ENCODE data around the gene CFAP69. TPM values are rescaled to one million over a fixed set of nuclear protein-coding genes. Genes with fewer than 3 reads are reported as not detected.
"Not testable (repeated sequence)": the region's sequence is repeated elsewhere in the genome, so short reads cannot be mapped to it uniquely, and the experiment has no call there.

CFAP69 gene
- total RNA-seq, 1 donor from 2014 or later = 1.8 TPM

DNA sequence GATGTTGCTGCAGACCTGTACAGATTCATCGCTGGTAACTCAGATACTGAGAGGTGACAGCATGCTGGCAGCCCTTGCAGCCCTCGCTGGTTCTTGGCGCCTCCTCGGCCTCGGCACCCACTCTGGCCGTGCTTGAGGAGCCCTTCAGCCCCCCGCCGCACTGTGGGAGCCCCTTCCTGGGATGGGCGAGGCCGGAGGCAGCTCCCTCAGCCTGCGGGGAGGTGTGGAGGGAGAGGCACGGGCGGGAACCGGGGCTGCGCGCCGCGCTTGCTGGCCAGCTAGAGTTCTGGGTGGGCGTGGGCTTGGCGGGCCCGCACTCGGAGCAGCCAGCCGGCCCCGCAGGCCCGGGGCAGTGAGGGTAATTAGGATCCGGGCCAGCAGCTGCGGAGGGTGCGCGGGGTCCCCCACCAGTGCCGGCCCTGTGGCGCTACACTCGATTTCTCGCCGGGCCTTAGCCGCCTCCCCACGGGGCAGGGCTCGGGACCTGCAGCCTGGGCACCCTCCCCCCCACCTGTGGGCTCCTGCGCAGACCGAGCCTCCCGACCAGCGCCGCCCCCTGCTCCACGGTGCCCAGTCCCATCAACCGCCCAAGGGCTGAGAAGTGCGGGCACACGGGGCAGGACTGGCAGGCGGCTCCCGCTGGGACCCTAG, 89.3 kb downstream of the CFAP69 start:
- no peak for DNase-seq (ENCODE audit: low spot score)
- peaks cover 16% of the 10 kb centered on the region for H3K4me1 Mint-ChIP-seq (ENCODE audit: unreplicated experiment)
- H3K36me3 Mint-ChIP-seq (ENCODE audit: low read depth, unreplicated experiment) = no peaks in the 10 kb centered on the region
- no peak overlapping the region for H3K4me3 Mint-ChIP-seq (ENCODE audit: unreplicated experiment)
- H3K27ac Mint-ChIP-seq (ENCODE audit: unreplicated experiment) = no peak overlapping the region
- peaks cover 3% of the 10 kb centered on the region for H3K27me3 Mint-ChIP-seq (ENCODE audit: unreplicated experiment)
- TF ChIP-seq, protein P1, sequence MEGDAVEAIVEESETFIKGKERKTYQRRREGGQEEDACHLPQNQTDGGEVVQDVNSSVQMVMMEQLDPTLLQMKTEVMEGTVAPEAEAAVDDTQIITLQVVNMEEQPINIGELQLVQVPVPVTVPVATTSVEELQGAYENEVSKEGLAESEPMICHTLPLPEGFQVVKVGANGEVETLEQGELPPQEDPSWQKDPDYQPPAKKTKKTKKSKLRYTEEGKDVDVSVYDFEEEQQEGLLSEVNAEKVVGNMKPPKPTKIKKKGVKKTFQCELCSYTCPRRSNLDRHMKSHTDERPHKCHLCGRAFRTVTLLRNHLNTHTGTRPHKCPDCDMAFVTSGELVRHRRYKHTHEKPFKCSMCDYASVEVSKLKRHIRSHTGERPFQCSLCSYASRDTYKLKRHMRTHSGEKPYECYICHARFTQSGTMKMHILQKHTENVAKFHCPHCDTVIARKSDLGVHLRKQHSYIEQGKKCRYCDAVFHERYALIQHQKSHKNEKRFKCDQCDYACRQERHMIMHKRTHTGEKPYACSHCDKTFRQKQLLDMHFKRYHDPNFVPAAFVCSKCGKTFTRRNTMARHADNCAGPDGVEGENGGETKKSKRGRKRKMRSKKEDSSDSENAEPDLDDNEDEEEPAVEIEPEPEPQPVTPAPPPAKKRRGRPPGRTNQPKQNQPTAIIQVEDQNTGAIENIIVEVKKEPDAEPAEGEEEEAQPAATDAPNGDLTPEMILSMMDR (IDR thresholded peaks at IDR 0.05; ENCODE audit: unreplicated experiment) = no peak
- no peaks in the 10 kb centered on the region for H3K9me3 Mint-ChIP-seq (ENCODE audit: unreplicated experiment)

DNA sequence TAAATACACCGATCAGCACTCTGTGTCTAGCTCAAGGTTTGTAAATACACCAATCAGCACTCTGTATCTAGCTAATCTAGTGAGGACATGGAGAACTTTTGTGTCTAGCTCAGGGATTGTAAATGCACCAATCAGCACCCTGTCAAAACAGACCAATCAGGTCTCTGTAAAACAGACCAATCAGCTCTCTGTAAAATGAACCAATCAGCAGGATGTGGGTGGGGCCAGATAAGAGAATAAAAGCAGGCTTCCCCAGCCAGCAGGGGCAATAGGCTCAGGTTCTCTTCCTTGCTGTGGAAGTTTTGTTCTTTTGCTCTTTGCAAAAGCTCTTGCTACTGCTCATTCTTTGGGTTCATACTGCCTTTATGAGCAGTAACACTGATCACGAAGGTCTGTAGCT, 90.0 kb downstream of the CFAP69 start:
- not testable (repeated sequence) for H3K27ac Mint-ChIP-seq (ENCODE audit: unreplicated experiment); H3K27me3 Mint-ChIP-seq (ENCODE audit: unreplicated experiment)

GRCh38 chr7:90337106-90337505, 92.1 kb downstream of the CFAP69 start:
- no peak for DNase-seq (ENCODE audit: low spot score)
- H3K27ac Mint-ChIP-seq (ENCODE audit: unreplicated experiment) = no peak overlapping the region
- TF ChIP-seq, protein P1 (IDR thresholded peaks at IDR 0.05; ENCODE audit: unreplicated experiment) = no peak
- no peaks in the 10 kb centered on the region for H3K36me3 Mint-ChIP-seq (ENCODE audit: low read depth, unreplicated experiment)
- peaks cover 3% of the 10 kb centered on the region for H3K27me3 Mint-ChIP-seq (ENCODE audit: unreplicated experiment)
- H3K4me3 Mint-ChIP-seq (ENCODE audit: unreplicated experiment) = no peak overlapping the region
- H3K4me1 Mint-ChIP-seq (ENCODE audit: unreplicated experiment) = peaks cover 14% of the 10 kb centered on the region
- no peaks in the 10 kb centered on the region for H3K9me3 Mint-ChIP-seq (ENCODE audit: unreplicated experiment)

More for the DNA sequence above, 90.0 kb downstream of the CFAP69 start:
- not testable (repeated sequence) for H3K9me3 Mint-ChIP-seq (ENCODE audit: unreplicated experiment); H3K36me3 Mint-ChIP-seq (ENCODE audit: low read depth, unreplicated experiment); DNase-seq (ENCODE audit: low spot score); H3K4me3 Mint-ChIP-seq (ENCODE audit: unreplicated experiment)
- peaks cover 16% of the 10 kb centered on the region for H3K4me1 Mint-ChIP-seq (ENCODE audit: unreplicated experiment)

GRCh38 chr7:90345016-90345415, 100.0 kb downstream of the CFAP69 start:
- Mint-ChIP-seq H3K4me1 (ENCODE audit: unreplicated experiment) (peaks cover 12% of the 10 kb centered on the region), H3K36me3 (ENCODE audit: low read depth, unreplicated experiment) (peaks cover 5% of the 10 kb centered on the region), H3K27me3 (ENCODE audit: unreplicated experiment) (peaks cover 8% of the 10 kb centered on the region), H3K27ac (ENCODE audit: unreplicated experiment) (no peak overlapping the region), H3K4me3 (ENCODE audit: unreplicated experiment) (peak overlapping the region; percentile 97), H3K9me3 (ENCODE audit: unreplicated experiment) (no peaks in the 10 kb centered on the region)
- TF ChIP-seq, protein P1 (IDR thresholded peaks at IDR 0.05; ENCODE audit: unreplicated experiment) = no peak
- DNase-seq (ENCODE audit: low spot score) = no peak

DNA sequence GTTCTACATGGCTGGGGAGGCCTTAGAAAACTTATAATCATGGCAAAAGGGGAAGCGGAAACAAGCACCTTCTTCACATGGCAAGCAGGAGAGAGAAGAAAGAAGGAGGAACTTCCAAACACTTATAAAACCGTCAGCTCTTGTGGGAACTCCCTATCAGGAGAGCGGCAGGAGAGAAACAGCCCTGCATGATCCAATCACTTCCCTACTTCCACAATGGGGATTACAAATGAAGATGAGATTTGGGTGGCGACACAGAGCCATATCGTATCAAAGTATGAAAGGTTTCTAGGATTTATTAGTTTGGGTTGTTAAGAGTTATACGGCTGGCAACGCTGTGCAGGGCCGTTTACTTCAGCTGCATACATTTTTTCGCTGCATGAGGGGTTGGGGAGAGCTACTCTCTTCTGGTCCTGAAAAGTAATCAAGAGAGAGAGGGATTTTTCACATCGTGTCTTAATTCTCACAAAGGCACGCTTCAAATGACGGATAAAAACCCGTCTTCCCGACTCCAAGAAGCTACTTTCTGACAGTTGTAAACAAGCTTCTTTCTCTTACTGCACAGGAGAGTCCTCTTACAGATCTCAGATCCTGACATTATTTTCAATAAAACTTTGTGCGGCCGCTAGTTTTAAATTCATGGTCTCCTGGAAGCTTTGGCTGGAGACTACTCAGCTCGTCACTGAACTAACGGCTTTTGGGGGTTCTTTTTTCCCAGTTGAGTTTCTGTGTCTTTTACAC, 100.8 kb downstream of the CFAP69 start:
- H3K27me3 Mint-ChIP-seq (ENCODE audit: unreplicated experiment) = peaks cover 8% of the 10 kb centered on the region
- DNase-seq (ENCODE audit: low spot score) = no peak

More for the DNA sequence above, 100.8 kb downstream of the CFAP69 start:
- Mint-ChIP-seq H3K4me1 (ENCODE audit: unreplicated experiment) (peaks cover 12% of the 10 kb centered on the region), H3K27ac (ENCODE audit: unreplicated experiment) (peak overlapping the region; percentile 78), H3K9me3 (ENCODE audit: unreplicated experiment) (no peaks in the 10 kb centered on the region), H3K4me3 (ENCODE audit: unreplicated experiment) (peak overlapping the region; percentile 97), H3K36me3 (ENCODE audit: low read depth, unreplicated experiment) (peaks cover 5% of the 10 kb centered on the region)
- TF ChIP-seq, protein P1 (IDR thresholded peaks at IDR 0.05; ENCODE audit: unreplicated experiment) = no peak
